ENCODE results near the gene PSEN1.

Gene PSEN1

DNA sequence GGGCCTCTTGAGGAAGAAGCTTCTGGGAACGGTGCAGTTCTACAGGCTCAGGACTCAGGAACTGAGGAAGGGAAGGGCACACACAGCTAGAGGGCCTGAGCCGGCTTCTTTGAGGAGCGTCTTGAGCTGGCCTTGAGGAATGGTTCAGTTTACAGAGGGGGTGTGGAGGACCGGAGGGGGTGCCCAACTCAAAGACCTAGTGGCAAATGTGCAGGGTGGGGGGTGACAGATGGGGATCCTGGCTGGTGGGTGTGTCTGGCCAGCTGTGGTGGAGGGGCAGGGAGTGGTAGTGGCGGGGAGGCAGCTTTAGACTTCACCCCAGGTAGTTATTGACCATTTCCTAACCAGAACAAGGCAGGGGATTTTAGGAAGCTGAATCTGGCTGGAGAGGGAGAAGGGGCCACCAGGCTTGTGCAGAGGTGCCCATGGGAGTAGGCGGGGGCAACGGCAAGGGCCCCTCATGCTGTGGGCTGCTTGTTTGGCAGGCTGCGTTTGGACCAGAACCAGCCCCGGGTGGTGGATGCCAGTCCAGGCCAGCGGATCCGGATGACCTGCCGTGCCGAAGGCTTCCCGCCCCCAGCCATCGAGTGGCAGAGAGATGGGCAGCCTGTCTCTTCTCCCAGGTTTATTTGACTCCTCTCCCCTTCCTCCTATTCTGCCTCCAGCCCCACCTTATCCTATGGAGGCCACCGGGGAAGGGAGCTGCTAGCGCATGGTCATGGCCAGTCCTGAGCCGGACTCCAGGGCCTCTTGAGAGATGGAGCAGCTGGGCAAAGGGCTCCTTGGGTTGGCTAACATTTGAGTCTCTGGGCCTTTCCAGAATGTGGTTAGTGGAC lies 128.8 kb downstream of the PSEN1 start:
- no peaks in the 10 kb centered on the region for H3K4me1 ChIP-seq (ENCODE audit: insufficient read depth, low read length)
- H3K9me3 ChIP-seq (ENCODE audit: control insufficient read depth, insufficient read depth, low read length), result no peaks in the 10 kb centered on the region
- no peaks in the 10 kb centered on the region for H3K36me3 ChIP-seq (ENCODE audit: insufficient read depth, low read length)
- no peak overlapping the region for H3K9ac ChIP-seq (ENCODE audit: low read depth, low read length)

DNA sequence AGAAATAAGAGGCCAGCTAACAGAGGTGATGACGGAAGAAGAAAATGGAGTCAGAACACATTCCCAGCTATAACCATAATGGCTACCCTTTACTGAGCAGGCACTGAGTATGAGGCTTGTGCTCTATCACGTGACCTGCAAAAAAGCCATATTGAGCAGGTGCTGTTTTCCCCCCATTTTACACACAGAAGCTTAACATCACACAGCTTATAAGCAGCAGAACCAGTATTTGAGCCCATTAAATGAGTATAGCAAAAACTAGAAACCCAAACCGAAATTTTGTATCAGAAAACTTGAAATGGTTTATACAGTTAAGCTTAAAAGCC lies 129.4 kb downstream of the PSEN1 start:
- H3K9me3 ChIP-seq (ENCODE audit: control insufficient read depth, insufficient read depth, low read length), result no peaks in the 10 kb centered on the region
- H3K36me3 ChIP-seq (ENCODE audit: insufficient read depth, low read length), result no peaks in the 10 kb centered on the region
- H3K9ac ChIP-seq (ENCODE audit: low read depth, low read length), result no peak overlapping the region
- H3K4me1 ChIP-seq (ENCODE audit: insufficient read depth, low read length), result no peaks in the 10 kb centered on the region

- H3K4me1 ChIP-seq (ENCODE audit: insufficient read depth, low read length), result no peaks in the 10 kb centered on the region
- H3K9me3 ChIP-seq (ENCODE audit: control insufficient read depth, insufficient read depth, low read length), result no peaks in the 10 kb centered on the region
- H3K36me3 ChIP-seq (ENCODE audit: insufficient read depth, low read length), result no peaks in the 10 kb centered on the region
- H3K9ac ChIP-seq (ENCODE audit: low read depth, low read length), result no peak overlapping the region
Measured at GRCh38 chr14:73266317-73266716, 130.0 kb downstream of the PSEN1 start.

DNA sequence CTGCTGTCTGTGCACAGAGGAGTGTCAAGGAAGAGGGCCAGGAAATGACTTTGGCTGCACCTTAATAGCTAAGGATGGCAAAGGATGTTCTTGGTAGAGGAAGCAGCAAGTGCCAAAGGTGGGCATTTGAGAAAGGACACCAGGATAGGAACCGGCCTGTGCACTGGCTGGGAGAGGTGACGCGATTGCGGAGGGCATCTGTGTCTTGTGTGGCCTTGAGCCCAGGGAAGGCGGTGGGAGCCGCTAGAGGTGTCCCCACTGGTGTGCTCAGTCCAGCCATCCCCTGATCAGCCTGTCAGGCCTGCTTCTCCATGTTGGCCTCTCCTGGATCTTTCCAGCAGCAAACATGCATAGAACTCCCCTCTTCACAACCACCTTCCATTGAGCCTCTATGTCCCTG lies 131.2 kb downstream of the PSEN1 start:
- Histone ChIP-seq H3K9me3 (ENCODE audit: control insufficient read depth, insufficient read depth, low read length) (no peaks in the 10 kb centered on the region), H3K4me1 (ENCODE audit: insufficient read depth, low read length) (no peaks in the 10 kb centered on the region), H3K9ac (ENCODE audit: low read depth, low read length) (no peak overlapping the region), H3K36me3 (ENCODE audit: insufficient read depth, low read length) (no peaks in the 10 kb centered on the region)

- Histone ChIP-seq H3K9me3 (ENCODE audit: control insufficient read depth, insufficient read depth, low read length) (no peaks in the 10 kb centered on the region), H3K36me3 (ENCODE audit: insufficient read depth, low read length) (no peaks in the 10 kb centered on the region; the same call in 1 of the 2 replicates), H3K4me1 (ENCODE audit: insufficient read depth, low read length) (no peaks in the 10 kb centered on the region), H3K9ac (ENCODE audit: low read depth, low read length) (peak overlapping the region; percentile 45)
Measured at GRCh38 chr14:73269729-73270531, 133.6 kb downstream of the PSEN1 start.

DNA sequence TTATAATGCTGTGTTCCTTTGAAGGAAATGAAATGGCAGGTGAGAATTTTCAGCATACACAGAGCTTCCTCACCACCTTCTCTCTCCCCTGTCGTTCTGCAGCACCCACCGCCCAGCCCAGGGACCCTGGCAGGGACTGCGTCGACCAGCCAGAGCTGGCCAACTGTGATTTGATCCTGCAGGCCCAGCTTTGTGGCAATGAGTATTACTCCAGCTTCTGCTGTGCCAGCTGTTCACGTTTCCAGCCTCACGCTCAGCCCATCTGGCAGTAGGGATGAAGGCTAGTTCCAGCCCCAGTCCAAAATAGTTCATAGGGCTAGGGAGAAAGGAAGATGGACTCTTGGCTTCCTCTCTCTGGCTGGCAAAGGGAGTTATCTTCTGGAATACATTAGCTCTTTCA lies 136.1 kb downstream of the PSEN1 start:
- no peak overlapping the region for H3K9ac ChIP-seq (ENCODE audit: low read depth, low read length)
- H3K9me3 ChIP-seq (ENCODE audit: control insufficient read depth, insufficient read depth, low read length), result no peaks in the 10 kb centered on the region
- H3K36me3 ChIP-seq (ENCODE audit: insufficient read depth, low read length), result no peaks in the 10 kb centered on the region; the same call in 1 of the 2 replicates
- no peaks in the 10 kb centered on the region for H3K4me1 ChIP-seq (ENCODE audit: insufficient read depth, low read length)
